ENCODE data around the gene HCFC1. TPM values are rescaled to one million over a fixed set of nuclear protein-coding genes. Genes with fewer than 3 reads are reported as not detected.

Gene HCFC1
- total RNA-seq, 1 donor from 2014 or later = 61.2 TPM

DNA sequence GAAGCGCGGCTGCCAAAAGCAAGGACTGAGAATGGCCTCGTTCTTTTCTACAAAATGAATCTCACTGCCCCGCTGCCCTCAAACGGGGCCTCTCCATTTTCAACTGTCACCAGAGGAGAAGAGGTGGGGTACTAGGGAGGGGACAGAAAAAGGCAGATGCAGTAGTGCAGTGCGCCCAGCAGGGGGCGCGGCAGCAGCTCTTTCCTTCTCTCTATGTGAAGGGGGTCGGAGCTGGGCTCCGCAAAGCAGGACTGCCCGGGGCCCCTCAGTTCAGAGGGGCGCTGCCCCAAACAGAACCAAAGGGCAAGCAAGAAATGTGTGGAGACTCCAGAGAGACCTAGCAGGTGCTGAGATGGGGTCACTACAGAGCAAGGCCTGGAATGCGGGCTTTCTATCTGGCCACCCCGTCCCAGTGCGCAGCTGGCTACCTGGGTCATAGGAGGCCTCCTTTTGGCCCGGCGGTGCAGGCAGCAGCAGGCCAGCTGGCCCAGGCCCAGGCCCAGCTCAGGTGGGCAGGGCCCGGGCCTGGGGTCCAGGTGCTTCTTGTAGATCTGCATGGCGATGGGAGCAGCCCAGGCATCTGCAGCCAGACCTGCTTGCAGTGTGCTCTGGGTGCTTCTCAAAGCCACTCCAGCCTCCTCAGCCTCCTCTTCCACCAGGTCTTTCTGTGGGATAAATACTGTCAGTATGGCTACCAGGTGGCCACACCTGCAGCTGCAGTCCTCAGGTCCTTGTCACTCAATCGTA, 42.2 kb upstream of the HCFC1 start:
- TF ChIP-seq, protein P1, sequence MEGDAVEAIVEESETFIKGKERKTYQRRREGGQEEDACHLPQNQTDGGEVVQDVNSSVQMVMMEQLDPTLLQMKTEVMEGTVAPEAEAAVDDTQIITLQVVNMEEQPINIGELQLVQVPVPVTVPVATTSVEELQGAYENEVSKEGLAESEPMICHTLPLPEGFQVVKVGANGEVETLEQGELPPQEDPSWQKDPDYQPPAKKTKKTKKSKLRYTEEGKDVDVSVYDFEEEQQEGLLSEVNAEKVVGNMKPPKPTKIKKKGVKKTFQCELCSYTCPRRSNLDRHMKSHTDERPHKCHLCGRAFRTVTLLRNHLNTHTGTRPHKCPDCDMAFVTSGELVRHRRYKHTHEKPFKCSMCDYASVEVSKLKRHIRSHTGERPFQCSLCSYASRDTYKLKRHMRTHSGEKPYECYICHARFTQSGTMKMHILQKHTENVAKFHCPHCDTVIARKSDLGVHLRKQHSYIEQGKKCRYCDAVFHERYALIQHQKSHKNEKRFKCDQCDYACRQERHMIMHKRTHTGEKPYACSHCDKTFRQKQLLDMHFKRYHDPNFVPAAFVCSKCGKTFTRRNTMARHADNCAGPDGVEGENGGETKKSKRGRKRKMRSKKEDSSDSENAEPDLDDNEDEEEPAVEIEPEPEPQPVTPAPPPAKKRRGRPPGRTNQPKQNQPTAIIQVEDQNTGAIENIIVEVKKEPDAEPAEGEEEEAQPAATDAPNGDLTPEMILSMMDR (IDR thresholded peaks at IDR 0.05; ENCODE audit: insufficient read depth, low read depth, low read length) = peak; percentile 67
- no peak for TF ChIP-seq EZH2 (IDR thresholded peaks at IDR 0.05; ENCODE audit: insufficient read depth, low read length)

DNA sequence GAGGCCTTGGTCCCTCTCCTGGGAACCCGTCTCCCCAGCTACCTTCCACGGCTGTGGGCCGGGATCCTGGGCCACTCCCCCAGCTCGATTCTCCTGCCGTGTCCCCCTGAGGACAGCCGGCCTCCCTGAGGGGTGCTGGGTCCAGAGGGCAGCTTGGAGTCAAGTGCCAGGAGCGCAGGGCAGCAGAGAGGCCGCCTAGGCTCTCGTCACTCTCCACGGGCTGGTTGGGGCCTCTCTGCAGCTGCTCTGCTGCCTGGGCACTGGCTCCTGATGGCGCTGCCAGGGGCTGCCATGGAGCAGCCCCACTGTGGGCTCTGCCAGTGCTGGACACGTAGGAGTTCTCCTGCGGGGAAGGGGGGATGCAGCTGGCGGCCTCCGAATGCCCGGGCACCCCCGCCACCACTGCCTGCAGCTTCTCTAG, 41.4 kb upstream of the HCFC1 start:
- Mint-ChIP-seq H3K27ac (ENCODE audit: unreplicated experiment) (no peak overlapping the region), H3K27me3 (ENCODE audit: low read depth, unreplicated experiment) (no peaks in the 10 kb centered on the region), H3K4me3 (ENCODE audit: unreplicated experiment) (no peak overlapping the region), H3K36me3 (ENCODE audit: low read depth, unreplicated experiment) (no peaks in the 10 kb centered on the region), H3K4me1 (ENCODE audit: low read depth, unreplicated experiment) (no peaks in the 10 kb centered on the region), H3K9me3 (ENCODE audit: unreplicated experiment) (no peaks in the 10 kb centered on the region)
- Histone ChIP-seq H3K4me2 (ENCODE audit: low read length) (no peak overlapping the region), H4K20me1 (ENCODE audit: insufficient read depth, low read length) (peaks cover 7% of the 10 kb centered on the region), H2AFZ (ENCODE audit: low read depth, low read length) (no peak overlapping the region), H3K27ac (ENCODE audit: low read depth, low read length) (no peak overlapping the region), H3K4me3 (ENCODE audit: insufficient read depth, low read depth, low read length) (no peak overlapping the region), H3K79me2 (ENCODE audit: insufficient read depth, low read length) (peaks cover 20% of the 10 kb centered on the region), H3K36me3 (ENCODE audit: insufficient read depth, low read length) (peaks cover 4% of the 10 kb centered on the region), H3K4me1 (ENCODE audit: insufficient read depth, low read length) (no peaks in the 10 kb centered on the region), H3K9me3 (ENCODE audit: insufficient read depth, low read depth, low read length) (no peaks in the 10 kb centered on the region), H3K9ac (ENCODE audit: low read length) (no peak overlapping the region), H3K27me3 (ENCODE audit: insufficient read depth, low read length) (no peaks in the 10 kb centered on the region)
- DNase-seq (ENCODE audit: low read depth) (no peak), FAIRE-seq (no peak)
- TF ChIP-seq, protein P1 (IDR thresholded peaks at IDR 0.05; ENCODE audit: insufficient read depth, low read depth, low read length) = no peak
- no peak for TF ChIP-seq EZH2 (IDR thresholded peaks at IDR 0.05; ENCODE audit: insufficient read depth, low read length)

More for the DNA sequence above, 42.2 kb upstream of the HCFC1 start:
- no peak overlapping the region for H3K4me3 ChIP-seq (ENCODE audit: insufficient read depth, low read depth, low read length)
- no peak overlapping the region for H2AFZ ChIP-seq (ENCODE audit: low read depth, low read length)
- Mint-ChIP-seq H3K36me3 (ENCODE audit: low read depth, unreplicated experiment) (no peaks in the 10 kb centered on the region), H3K4me1 (ENCODE audit: low read depth, unreplicated experiment) (peaks cover under 1% of the 10 kb centered on the region), H3K27ac (ENCODE audit: unreplicated experiment) (peak overlapping the region; percentile 53), H3K9me3 (ENCODE audit: unreplicated experiment) (no peaks in the 10 kb centered on the region), H3K4me3 (ENCODE audit: unreplicated experiment) (no peak overlapping the region), H3K27me3 (ENCODE audit: low read depth, unreplicated experiment) (no peaks in the 10 kb centered on the region)
- H3K9me3 ChIP-seq (ENCODE audit: insufficient read depth, low read depth, low read length) = no peaks in the 10 kb centered on the region
- H3K36me3 ChIP-seq (ENCODE audit: insufficient read depth, low read length) = peaks cover 4% of the 10 kb centered on the region
- H3K4me1 ChIP-seq (ENCODE audit: insufficient read depth, low read length) = peaks cover 4% of the 10 kb centered on the region
- H3K9ac ChIP-seq (ENCODE audit: low read length) = no peak overlapping the region
- H3K4me2 ChIP-seq (ENCODE audit: low read length) = no peak overlapping the region
- DNase-seq (ENCODE audit: low read depth) = no peak
- H3K27me3 ChIP-seq (ENCODE audit: insufficient read depth, low read length) = no peaks in the 10 kb centered on the region
- no peak for FAIRE-seq
- peaks cover 7% of the 10 kb centered on the region for H4K20me1 ChIP-seq (ENCODE audit: insufficient read depth, low read length)
- H3K27ac ChIP-seq (ENCODE audit: low read depth, low read length) = no peak overlapping the region
- peaks cover 28% of the 10 kb centered on the region for H3K79me2 ChIP-seq (ENCODE audit: insufficient read depth, low read length)
